Measurements from ENCODE around the gene TLE3.
"Not testable (repeated sequence)": the region's sequence is repeated elsewhere in the genome, so short reads cannot be mapped to it uniquely, and the experiment has no call there.

TLE3 gene

DNA sequence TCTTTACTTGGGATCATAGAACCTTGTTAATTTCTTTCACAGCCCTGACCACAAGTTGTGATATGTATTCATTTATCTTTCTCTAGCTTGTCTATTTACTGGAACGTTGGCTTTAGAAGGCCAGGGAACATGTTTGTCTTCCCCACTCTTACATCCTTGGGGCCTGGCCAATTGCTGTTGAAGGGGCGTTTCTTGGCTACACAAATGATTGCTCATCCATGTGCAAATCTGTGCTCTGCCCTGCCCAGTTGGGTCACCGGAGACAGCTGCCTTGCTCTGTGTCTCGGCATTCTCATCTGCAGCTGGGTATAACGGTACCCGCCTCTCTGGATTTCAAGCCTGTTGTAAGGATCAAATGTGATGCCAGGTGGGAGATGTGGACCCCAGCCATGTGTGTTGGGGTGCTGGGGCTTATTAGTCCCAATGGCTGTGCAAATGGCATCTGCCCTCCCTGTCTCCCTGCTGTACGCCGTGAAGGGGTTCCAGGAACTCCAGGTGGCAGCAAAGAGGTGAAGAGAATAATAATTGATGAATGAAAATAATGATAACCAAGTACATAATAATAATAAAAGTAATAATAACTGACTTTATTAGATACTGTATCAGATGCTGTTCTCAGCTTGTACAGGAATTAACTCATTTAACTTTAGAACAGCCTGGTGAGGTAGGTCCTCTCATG is 24.0 kb upstream of the TLE3 start:
- no peak for TF ChIP-seq YY1 (IDR thresholded peaks at IDR 0.05; ENCODE audit: insufficient read depth, insufficient read length)
- no peak for TF ChIP-seq ZNF274 (IDR thresholded peaks at IDR 0.05; ENCODE audit: low read depth, low read length)
- TF ChIP-seq SUZ12 (IDR thresholded peaks at IDR 0.05; ENCODE audit: extremely low read depth, insufficient read depth, insufficient read length), result no peak
- no peak for DNase-seq (ENCODE audit: low read depth, low spot score)
- no peak overlapping the region for H3K9ac ChIP-seq (ENCODE audit: insufficient read length, low read depth)
- peaks cover 7% of the 10 kb centered on the region for H3K27me3 ChIP-seq (ENCODE audit: insufficient read depth, insufficient read length)
- H3K9me3 ChIP-seq (ENCODE audit: insufficient read depth, low read length), result no peaks in the 10 kb centered on the region
- peaks cover 8% of the 10 kb centered on the region for H3K4me1 ChIP-seq (ENCODE audit: insufficient read depth, insufficient read length)
- H3K36me3 ChIP-seq (ENCODE audit: insufficient read depth, insufficient read length, low read length), result no peaks in the 10 kb centered on the region
- no peak overlapping the region for H3K4me3 ChIP-seq (ENCODE audit: insufficient read length, low read depth)

GRCh38 chr15:70120958-70121623 is 23.4 kb upstream of the TLE3 start:
- no peaks in the 10 kb centered on the region for H3K36me3 ChIP-seq (ENCODE audit: insufficient read depth, insufficient read length, low read length)
- TF ChIP-seq SUZ12 (IDR thresholded peaks at IDR 0.05; ENCODE audit: extremely low read depth, insufficient read depth, insufficient read length) (no peak), ZNF274 (IDR thresholded peaks at IDR 0.05; ENCODE audit: low read depth, low read length) (no peak), YY1 (IDR thresholded peaks at IDR 0.05; ENCODE audit: insufficient read depth, insufficient read length) (no peak)
- no peaks in the 10 kb centered on the region for H3K9me3 ChIP-seq (ENCODE audit: insufficient read depth, low read length)
- H3K27me3 ChIP-seq (ENCODE audit: insufficient read depth, insufficient read length), result peaks cover 6% of the 10 kb centered on the region
- DNase-seq (ENCODE audit: low read depth, low spot score), result no peak
- H3K9ac ChIP-seq (ENCODE audit: insufficient read length, low read depth), result no peak overlapping the region
- H3K4me3 ChIP-seq (ENCODE audit: insufficient read length, low read depth), result no peak overlapping the region
- H3K4me1 ChIP-seq (ENCODE audit: insufficient read depth, insufficient read length), result peaks cover 8% of the 10 kb centered on the region

DNA sequence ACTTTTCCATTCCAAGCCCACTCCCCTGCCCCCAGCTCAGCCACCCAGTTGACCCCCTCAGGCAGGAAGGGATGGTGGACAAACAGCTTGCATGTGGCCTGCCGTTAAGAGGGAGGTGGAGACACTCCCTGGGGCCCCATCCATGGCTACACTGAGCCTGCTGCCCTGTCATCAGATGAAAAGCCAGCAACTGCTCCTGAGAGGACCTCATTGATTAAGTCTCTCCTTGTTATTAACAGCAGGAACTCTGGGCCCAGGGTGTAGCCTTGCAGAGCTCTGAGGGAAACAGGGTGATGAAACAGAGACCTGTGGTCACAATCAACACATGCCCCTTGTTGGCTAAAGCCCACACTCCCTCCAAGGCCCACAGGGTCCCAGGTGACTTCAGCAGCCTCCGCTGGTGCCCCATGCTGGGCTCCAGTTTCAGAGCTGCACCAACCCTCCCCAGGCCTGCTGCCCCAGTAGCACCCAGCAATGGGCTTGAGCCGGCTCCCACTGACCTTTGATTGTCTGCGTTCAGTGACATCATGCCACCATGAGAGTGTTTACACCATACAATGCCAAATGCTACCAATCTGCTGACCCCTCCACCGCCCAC is 22.3 kb upstream of the TLE3 start:
- H3K9ac ChIP-seq (ENCODE audit: insufficient read length, low read depth), result no peak overlapping the region
- H3K36me3 ChIP-seq (ENCODE audit: insufficient read depth, insufficient read length, low read length), result no peaks in the 10 kb centered on the region
- H3K4me3 ChIP-seq (ENCODE audit: insufficient read length, low read depth), result no peak overlapping the region
- H3K27me3 ChIP-seq (ENCODE audit: insufficient read depth, insufficient read length), result peaks cover 3% of the 10 kb centered on the region
- no peaks in the 10 kb centered on the region for H3K9me3 ChIP-seq (ENCODE audit: insufficient read depth, low read length)
- no peak for TF ChIP-seq SUZ12 (IDR thresholded peaks at IDR 0.05; ENCODE audit: extremely low read depth, insufficient read depth, insufficient read length)
- TF ChIP-seq ZNF274 (IDR thresholded peaks at IDR 0.05; ENCODE audit: low read depth, low read length), result no peak
- TF ChIP-seq YY1 (IDR thresholded peaks at IDR 0.05; ENCODE audit: insufficient read depth, insufficient read length), result no peak
- DNase-seq (ENCODE audit: low read depth, low spot score), result no peak
- H3K4me1 ChIP-seq (ENCODE audit: insufficient read depth, insufficient read length), result peaks cover 8% of the 10 kb centered on the region

DNA sequence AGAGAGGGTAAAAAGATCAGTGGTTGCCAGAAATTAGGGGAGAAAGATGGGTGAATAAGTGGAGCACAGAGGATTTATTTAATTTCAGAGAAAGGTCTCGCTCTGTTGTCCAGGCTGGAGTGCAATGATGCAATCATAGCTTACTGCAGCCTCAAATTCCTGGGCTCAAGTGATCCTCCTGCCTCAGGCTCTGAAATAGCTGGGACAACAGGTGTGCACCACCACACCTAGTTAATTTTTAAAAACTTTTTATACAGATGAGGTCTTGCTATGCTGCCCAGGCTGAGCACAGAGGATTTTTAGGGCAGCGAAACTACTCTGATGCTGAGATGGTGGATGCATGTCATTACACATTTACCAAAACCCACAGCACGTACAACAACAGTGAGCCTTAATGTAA is 20.9 kb upstream of the TLE3 start:
- no peaks in the 10 kb centered on the region for H3K9me3 ChIP-seq (ENCODE audit: insufficient read depth, low read length)
- H3K4me1 ChIP-seq (ENCODE audit: insufficient read depth, insufficient read length), result peaks cover 14% of the 10 kb centered on the region
- TF ChIP-seq SUZ12 (IDR thresholded peaks at IDR 0.05; ENCODE audit: extremely low read depth, insufficient read depth, insufficient read length), result no peak
- TF ChIP-seq YY1 (IDR thresholded peaks at IDR 0.05; ENCODE audit: insufficient read depth, insufficient read length), result no peak
- no peak for TF ChIP-seq ZNF274 (IDR thresholded peaks at IDR 0.05; ENCODE audit: low read depth, low read length)
- no peaks in the 10 kb centered on the region for H3K36me3 ChIP-seq (ENCODE audit: insufficient read depth, insufficient read length, low read length)
- peaks cover 8% of the 10 kb centered on the region for H3K27me3 ChIP-seq (ENCODE audit: insufficient read depth, insufficient read length)
- no peak for DNase-seq (ENCODE audit: low read depth, low spot score)
- H3K9ac ChIP-seq (ENCODE audit: insufficient read length, low read depth), result no peak overlapping the region
- no peak overlapping the region for H3K4me3 ChIP-seq (ENCODE audit: insufficient read length, low read depth)

GRCh38 chr15:70116317-70116716 is 18.6 kb upstream of the TLE3 start:
- Histone ChIP-seq H3K27me3 (ENCODE audit: insufficient read depth, insufficient read length) (peaks cover 13% of the 10 kb centered on the region), H3K9me3 (ENCODE audit: insufficient read depth, low read length) (no peaks in the 10 kb centered on the region), H3K4me1 (ENCODE audit: insufficient read depth, insufficient read length) (peaks cover 13% of the 10 kb centered on the region), H3K36me3 (ENCODE audit: insufficient read depth, insufficient read length, low read length) (no peaks in the 10 kb centered on the region), H3K9ac (ENCODE audit: insufficient read length, low read depth) (no peak overlapping the region), H3K4me3 (ENCODE audit: insufficient read length, low read depth) (no peak overlapping the region)
- no peak for TF ChIP-seq YY1 (IDR thresholded peaks at IDR 0.05; ENCODE audit: insufficient read depth, insufficient read length)
- no peak for TF ChIP-seq SUZ12 (IDR thresholded peaks at IDR 0.05; ENCODE audit: extremely low read depth, insufficient read depth, insufficient read length)
- TF ChIP-seq ZNF274 (IDR thresholded peaks at IDR 0.05; ENCODE audit: low read depth, low read length), result no peak
- no peak for DNase-seq (ENCODE audit: low read depth, low spot score)

DNA sequence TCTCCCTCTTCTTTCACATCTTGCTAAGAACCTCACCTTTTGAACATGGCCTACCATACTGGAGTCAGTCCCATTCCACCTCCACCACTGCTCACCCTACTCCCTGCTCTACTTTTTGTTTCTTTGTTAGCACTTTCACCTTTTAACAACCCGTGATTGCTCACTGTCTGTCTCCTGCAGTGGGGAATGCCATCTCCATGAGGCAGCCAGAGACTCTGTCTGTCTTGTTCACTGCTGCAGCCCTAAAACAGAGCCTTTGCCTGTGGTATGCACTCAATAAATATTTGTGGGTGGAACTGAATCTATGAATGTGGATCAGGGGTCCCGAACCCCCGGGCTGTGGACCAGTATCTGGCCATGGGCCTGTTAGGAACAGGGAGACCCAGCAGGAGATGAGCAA is 16.5 kb upstream of the TLE3 start:
- TF ChIP-seq SUZ12 (IDR thresholded peaks at IDR 0.05; ENCODE audit: extremely low read depth, insufficient read depth, insufficient read length) (no peak), YY1 (IDR thresholded peaks at IDR 0.05; ENCODE audit: insufficient read depth, insufficient read length) (no peak), ZNF274 (IDR thresholded peaks at IDR 0.05; ENCODE audit: low read depth, low read length) (no peak)
- H3K36me3 ChIP-seq (ENCODE audit: insufficient read depth, insufficient read length, low read length), result no peaks in the 10 kb centered on the region
- peaks cover 10% of the 10 kb centered on the region for H3K4me1 ChIP-seq (ENCODE audit: insufficient read depth, insufficient read length)
- no peak overlapping the region for H3K9ac ChIP-seq (ENCODE audit: insufficient read length, low read depth)
- no peaks in the 10 kb centered on the region for H3K9me3 ChIP-seq (ENCODE audit: insufficient read depth, low read length)
- H3K27me3 ChIP-seq (ENCODE audit: insufficient read depth, insufficient read length), result peaks cover 22% of the 10 kb centered on the region
- no peak overlapping the region for H3K4me3 ChIP-seq (ENCODE audit: insufficient read length, low read depth)
- no peak for DNase-seq (ENCODE audit: low read depth, low spot score)

- no peak for DNase-seq (ENCODE audit: low read depth, low spot score)
- no peak overlapping the region for H3K4me3 ChIP-seq (ENCODE audit: insufficient read length, low read depth)
- TF ChIP-seq YY1 (IDR thresholded peaks at IDR 0.05; ENCODE audit: insufficient read depth, insufficient read length), result no peak
- TF ChIP-seq ZNF274 (IDR thresholded peaks at IDR 0.05; ENCODE audit: low read depth, low read length), result no peak
- TF ChIP-seq SUZ12 (IDR thresholded peaks at IDR 0.05; ENCODE audit: extremely low read depth, insufficient read depth, insufficient read length), result no peak
- peaks cover 10% of the 10 kb centered on the region for H3K4me1 ChIP-seq (ENCODE audit: insufficient read depth, insufficient read length)
- H3K27me3 ChIP-seq (ENCODE audit: insufficient read depth, insufficient read length), result peaks cover 22% of the 10 kb centered on the region
- H3K36me3 ChIP-seq (ENCODE audit: insufficient read depth, insufficient read length, low read length), result no peaks in the 10 kb centered on the region
- H3K9ac ChIP-seq (ENCODE audit: insufficient read length, low read depth), result no peak overlapping the region
- H3K9me3 ChIP-seq (ENCODE audit: insufficient read depth, low read length), result no peaks in the 10 kb centered on the region
Measured at GRCh38 chr15:70113304-70113700, 15.6 kb upstream of the TLE3 start.

- H3K9ac ChIP-seq (ENCODE audit: insufficient read length, low read depth); H3K36me3 ChIP-seq (ENCODE audit: insufficient read depth, insufficient read length, low read length); DNase-seq (ENCODE audit: low read depth, low spot score); H3K9me3 ChIP-seq (ENCODE audit: insufficient read depth, low read length); H3K4me3 ChIP-seq (ENCODE audit: insufficient read length, low read depth): not testable (repeated sequence)
- peaks cover 10% of the 10 kb centered on the region for H3K4me1 ChIP-seq (ENCODE audit: insufficient read depth, insufficient read length)
- peaks cover 20% of the 10 kb centered on the region for H3K27me3 ChIP-seq (ENCODE audit: insufficient read depth, insufficient read length)
Measured at GRCh38 chr15:70112572-70113303, 15.0 kb upstream of the TLE3 start.
